ENCODE data around the gene MXI1. TPM values are rescaled to one million over a fixed set of nuclear protein-coding genes. Genes with fewer than 3 reads are reported as not detected.
A peak's percentile ranks its signal among the peaks of the same experiment; 100 is the strongest.

MXI1 gene
- total RNA-seq, 1 donor = 8.2 TPM

- DNase-seq (ENCODE audit: low read depth) = no peak
- no peak for TF ChIP-seq CTCF (IDR thresholded peaks at IDR 0.05; ENCODE audit: insufficient read depth, low read depth, low read length)
- H3K4me3 ChIP-seq (ENCODE audit: low read depth, low read length) = no peak overlapping the region
Measured at GRCh38 chr10:110252151-110252550, 44.7 kb downstream of the MXI1 start.

DNA sequence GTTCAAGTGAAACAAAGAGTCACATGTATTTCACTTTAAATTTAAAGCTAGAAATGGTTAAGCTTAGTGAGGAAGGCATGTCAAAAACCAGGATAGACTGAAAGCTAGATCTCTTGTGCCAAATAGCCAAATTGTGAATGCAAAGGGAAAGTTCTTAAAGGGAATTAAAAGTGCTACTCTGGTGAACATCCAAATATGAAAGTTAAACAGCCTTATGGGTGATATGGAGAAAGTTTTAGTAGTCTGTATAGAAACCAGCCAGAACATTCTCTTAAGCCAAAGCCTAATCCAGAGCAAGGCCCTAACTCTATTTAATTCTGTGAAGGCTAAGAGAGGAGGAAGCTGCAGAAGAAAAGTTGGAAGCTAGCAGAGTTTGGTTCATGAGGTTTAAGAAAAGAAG lies 47.1 kb downstream of the MXI1 start:
- no peak overlapping the region for H3K4me3 ChIP-seq (ENCODE audit: low read depth, low read length)
- no peak for TF ChIP-seq CTCF (IDR thresholded peaks at IDR 0.05; ENCODE audit: insufficient read depth, low read depth, low read length)
- DNase-seq (ENCODE audit: low read depth) = no peak

- no peak for TF ChIP-seq CTCF (IDR thresholded peaks at IDR 0.05; ENCODE audit: insufficient read depth, low read depth, low read length)
- DNase-seq (ENCODE audit: low read depth) = no peak
- no peak overlapping the region for H3K4me3 ChIP-seq (ENCODE audit: low read depth, low read length)
Measured at GRCh38 chr10:110258542-110258941, 51.1 kb downstream of the MXI1 start.

DNA sequence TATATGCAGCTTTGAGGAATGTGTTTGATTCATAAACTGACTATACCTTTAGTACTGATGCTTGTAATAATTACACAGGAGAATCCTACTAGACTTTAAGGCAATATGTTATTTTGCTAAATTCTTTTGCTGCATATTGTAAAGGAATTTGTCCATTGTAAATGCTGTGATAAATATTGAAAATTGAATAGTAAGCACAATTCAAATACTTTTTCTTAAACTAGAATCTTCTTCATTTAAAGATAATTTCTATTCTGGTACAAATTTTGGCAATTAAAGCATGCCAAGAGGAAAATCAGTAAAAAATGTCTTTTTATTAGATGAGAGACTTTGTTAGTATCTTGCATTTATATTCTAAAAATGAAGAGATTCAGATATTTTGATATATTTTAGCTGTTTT lies 51.9 kb downstream of the MXI1 start:
- DNase-seq (ENCODE audit: low read depth) = no peak
- no peak overlapping the region for H3K4me3 ChIP-seq (ENCODE audit: low read depth, low read length)
- no peak for TF ChIP-seq CTCF (IDR thresholded peaks at IDR 0.05; ENCODE audit: insufficient read depth, low read depth, low read length)

DNA sequence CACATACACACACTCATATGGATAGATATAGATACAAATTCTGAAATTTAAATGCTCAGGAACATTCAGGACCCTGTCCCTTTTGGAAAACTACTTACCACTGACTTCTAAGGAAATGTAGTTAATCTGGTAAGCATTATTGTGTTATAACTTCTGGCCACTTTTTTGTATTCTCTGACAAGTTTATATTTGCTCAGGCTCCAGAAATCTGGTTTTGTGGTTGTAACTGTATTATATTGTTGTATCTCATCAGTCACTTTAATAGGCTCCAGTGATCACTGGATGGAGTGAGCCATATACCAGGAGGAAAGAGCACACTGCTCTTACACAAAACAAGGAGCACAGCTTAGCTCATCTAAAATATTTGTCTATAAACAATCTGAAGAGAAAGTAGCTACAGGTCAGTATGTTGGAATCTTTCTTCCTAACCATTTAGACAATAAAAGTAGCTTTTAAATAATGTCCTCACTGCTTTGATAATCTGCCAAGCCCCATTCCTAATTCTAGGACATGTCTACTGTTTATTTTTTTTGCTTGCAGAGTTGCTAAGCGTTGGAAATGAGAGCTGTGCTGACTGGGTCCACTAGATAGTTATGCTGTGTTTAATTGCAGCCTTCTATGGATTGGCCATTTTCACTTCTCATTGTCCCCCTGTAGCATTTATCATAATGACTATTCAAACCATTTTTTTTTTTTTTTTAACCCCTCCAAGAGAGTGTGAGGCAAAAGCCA lies 53.5 kb downstream of the MXI1 start:
- H3K4me3 ChIP-seq (ENCODE audit: low read depth, low read length) = no peak overlapping the region
- TF ChIP-seq CTCF (IDR thresholded peaks at IDR 0.05; ENCODE audit: insufficient read depth, low read depth, low read length) = no peak
- peak; percentile 61 for DNase-seq (ENCODE audit: low read depth)

DNA sequence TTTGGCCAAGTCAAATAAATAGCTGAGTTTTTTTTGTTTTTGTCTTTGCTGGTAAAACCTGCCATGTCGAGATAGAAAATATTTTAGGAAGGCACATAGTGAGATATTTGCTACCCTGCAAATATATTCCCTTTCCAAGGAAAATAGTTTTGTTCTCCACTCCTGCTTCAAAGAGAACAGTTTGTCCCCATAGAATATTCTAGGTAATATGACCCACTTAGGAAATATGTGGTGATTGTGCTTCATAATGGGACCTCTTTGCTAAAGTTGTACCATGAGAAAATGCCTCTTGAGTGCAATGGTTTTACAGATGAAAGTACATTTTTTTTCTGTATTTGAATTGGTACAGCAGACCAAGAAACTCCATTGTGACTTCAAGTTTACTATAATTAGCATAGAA lies 55.8 kb downstream of the MXI1 start:
- TF ChIP-seq CTCF (IDR thresholded peaks at IDR 0.05; ENCODE audit: insufficient read depth, low read depth, low read length) = no peak
- H3K4me3 ChIP-seq (ENCODE audit: low read depth, low read length) = no peak overlapping the region
- DNase-seq (ENCODE audit: low read depth) = no peak
